CD14-positive monocyte (primary cell): Measurements from ENCODE around the gene GPD2. TPM values are rescaled to one million over a fixed set of nuclear protein-coding genes. Genes with fewer than 3 reads are reported as not detected.

Experiments used
- DNase-seq, 3 donors: peaks; one replicate each; pipeline ENCODE4 v3.0.0-alpha.2; 2011 to 2022
- H2AFZ ChIP-seq: 2 replicates; pipeline ENCODE4 v1.6.0; 2012; ENCODE audit warnings: mild to moderate bottlenecking, low read depth, low read length, inconsistent platforms; ENCODE audit not compliant: insufficient read depth, poor library complexity, severe bottlenecking
- H3K27ac ChIP-seq, 2 donors: 1 replicate in 1 of 2; 2 replicates in 1 of 2; pipeline ENCODE4 v1.5.1; 2012 to 2013; ENCODE audit warnings: low read length in 2 of 2, control low read depth in 1 of 2, inconsistent platforms in 1 of 2, low read depth in 1 of 2, mild to moderate bottlenecking in 1 of 2
- H3K27me3 ChIP-seq, 2 donors: one replicate each; pipeline versions ENCODE4 v1.6.0 to v1.6.1; 2011 to 2013; ENCODE audit warnings: low read length in 2 of 2; ENCODE audit not compliant: control insufficient read depth in 2 of 2, insufficient read depth in 2 of 2
- H3K36me3 ChIP-seq, 2 donors: replicated peaks in 1 of 2; 1 replicate in 1 of 2; 2 replicates in 1 of 2; pipeline versions ENCODE4 v1.5.1 to v1.6.1; 2012 to 2013; ENCODE audit warnings: low read length in 2 of 2, control low read depth in 1 of 2, inconsistent platforms in 1 of 2, mild to moderate bottlenecking in 1 of 2; ENCODE audit not compliant: insufficient read depth in 2 of 2, control insufficient read depth in 1 of 2
- H3K4me1 ChIP-seq, 2 donors: 1 replicate in 1 of 2; 2 replicates in 1 of 2; pipeline versions ENCODE4 v1.5.1 to v1.6.1; 2012 to 2013; ENCODE audit warnings: low read length in 2 of 2, control low read depth in 1 of 2, inconsistent platforms in 1 of 2, mild to moderate bottlenecking in 1 of 2, moderate library complexity in 1 of 2; ENCODE audit not compliant: insufficient read depth in 2 of 2, control insufficient read depth in 1 of 2
- H3K4me2 ChIP-seq: replicated peaks from 2 replicates; pipeline ENCODE3; 2012; ENCODE audit warnings: low read length, moderate library complexity, mild to moderate bottlenecking; ENCODE audit not compliant: poor library complexity, severe bottlenecking; ENCODE audit errors: extremely low read depth
- H3K4me3 ChIP-seq, 3 experiments: fragments of 200-600 bp in 1 of 3; sonication (generic) in 1 of 3; replicated peaks in 1 of 3; 1 replicate in 2 of 3; 2 replicates in 1 of 3; pipeline ENCODE4 v1.5.1; 2011 to 2013; ENCODE audit warnings: low read length in 3 of 3, mild to moderate bottlenecking in 3 of 3, control low read depth in 2 of 3, low read depth in 2 of 3, inconsistent platforms in 1 of 3, moderate library complexity in 1 of 3
- H3K79me2 ChIP-seq: 2 replicates; pipeline ENCODE4 v1.6.0; 2012; ENCODE audit warnings: mild to moderate bottlenecking, control low read depth, inconsistent platforms, low read length, moderate library complexity; ENCODE audit not compliant: insufficient read depth
- H3K9ac ChIP-seq: 2 replicates; pipeline ENCODE4 v1.6.0; 2017; ENCODE audit warnings: low read length, mild to moderate bottlenecking; ENCODE audit not compliant: insufficient read depth, poor library complexity, severe bottlenecking
- H3K9me3 ChIP-seq, 2 donors: replicated peaks in 1 of 2; 1 replicate in 1 of 2; 2 replicates in 1 of 2; pipeline versions ENCODE4 v1.5.1 to v1.6.1; 2012 to 2013; ENCODE audit warnings: low read length in 2 of 2, control low read depth in 1 of 2; ENCODE audit not compliant: control insufficient read depth in 1 of 2, insufficient read depth in 1 of 2
- H4K20me1 ChIP-seq: 2 replicates; pipeline ENCODE4 v1.6.0; 2012; ENCODE audit warnings: mild to moderate bottlenecking, low read length, control low read depth, moderate library complexity; ENCODE audit not compliant: insufficient read depth
- H3K27ac Mint-ChIP-seq, 7 donors: one replicate each; pipeline ENCODE4 v1.8.0; 2020; ENCODE audit warnings: mild to moderate bottlenecking in 7 of 7, mixed read lengths in 7 of 7, moderate library complexity in 6 of 7, inconsistent platforms in 2 of 7
- H3K27me3 Mint-ChIP-seq, 3 donors: one replicate each; pipeline ENCODE4 v1.8.0; 2021 to 2022; ENCODE audit warnings: low read depth in 3 of 3, mild to moderate bottlenecking in 3 of 3, mixed read lengths in 3 of 3, moderate library complexity in 3 of 3, inconsistent platforms in 1 of 3
- H3K36me3 Mint-ChIP-seq, 2 donors: one replicate each; pipeline ENCODE4 v1.8.0; 2020; ENCODE audit warnings: mixed read lengths in 2 of 2, inconsistent platforms in 1 of 2, mild to moderate bottlenecking in 1 of 2
- H3K4me1 Mint-ChIP-seq: one replicate; pipeline ENCODE4 v1.8.0; 2020; ENCODE audit warnings: mild to moderate bottlenecking, mixed read lengths
- H3K4me3 Mint-ChIP-seq, 2 donors: one replicate each; pipeline ENCODE4 v1.8.0; 2020; ENCODE audit warnings: mild to moderate bottlenecking in 2 of 2, mixed read lengths in 2 of 2, moderate library complexity in 1 of 2
- H3K9me3 Mint-ChIP-seq, 7 donors: one replicate each; pipeline ENCODE4 v1.8.0; 2020 to 2022; ENCODE audit warnings: mixed read lengths in 7 of 7, mild to moderate bottlenecking in 6 of 7, moderate library complexity in 6 of 7, inconsistent platforms in 2 of 7
- CTCF ChIP-seq: fragments of 200-600 bp; IDR thresholded peaks from one replicate; pipeline ENCODE4 v1.8.0; 2022; ENCODE audit warnings: antibody characterized with exemption, mild to moderate bottlenecking
- WGBS: methylation state at CpG from one replicate; pipeline ENCODE4 v1.1.5; 2013; ENCODE audit warnings: missing lambda C conversion rate; ENCODE audit not compliant: insufficient coverage; 5-methylcytosine and 5-hydroxymethylcytosine counted together
- intact Hi-C, 2 donors: fragments of 100-400 bp; cut with micrococcal nuclease; formaldehyde crosslinking; loops; one replicate each; pipeline versions ENCODE4 v1.15.0 to v1.15.1; 2023
- polyA plus RNA-seq, 3 donors: library from polyadenylated mRNA; depleted of rRNA in 1 of 3; unstranded in 2 of 3; stranded (reverse) in 1 of 3; fragments of 300-500 nt in 2 of 3; fragments of >200 nt in 1 of 3; fragmentation: Illumina TruSeq in 2 of 3; gene quantifications; 1 replicate in 2 of 3; 2 replicates in 1 of 3; pipeline ENCODE4 v1.2.3, GENCODE V29; 2012 to 2021

The GPD2 gene
- polyA plus RNA-seq, 3 donors = 13.4 to 17.1 (median 14.5) TPM

- Mint-ChIP-seq H3K4me3 (no peak overlapping the region), H3K4me1 (peaks cover 9% of the 10 kb centered on the region), H3K9me3 (no peaks in the 10 kb centered on the region), H3K36me3 (peaks cover 71 to 93% of the 10 kb centered on the region in 2 donors), H3K27me3 (no peaks in the 10 kb centered on the region), H3K27ac (no peak overlapping the region)
- Histone ChIP-seq H3K27me3 (no peaks in the 10 kb centered on the region), H3K79me2 (no peaks in the 10 kb centered on the region), H3K4me3 (no peak overlapping the region), H2AFZ (no peak overlapping the region), H4K20me1 (no peaks in the 10 kb centered on the region), H3K9me3 (no peaks in the 10 kb centered on the region), H3K4me2 (no peak overlapping the region), H3K36me3 (peaks cover 67 to 97% of the 10 kb centered on the region in 2 donors), H3K27ac (no peak overlapping the region), H3K9ac (no peak overlapping the region), H3K4me1 (no peaks in the 10 kb centered on the region)
- TF ChIP-seq CTCF = no peak
- intact Hi-C loops = no loop called here
- no CpG with 5 or more reads among the region's 3 CpGs for WGBS
- no peak for DNase-seq
Measured at GRCh38 chr2:156576005-156576404, 139.8 kb downstream of the GPD2 start.

GRCh38 chr2:156580501-156580900, 144.3 kb downstream of the GPD2 start:
- H3K4me1 ChIP-seq = no peaks in the 10 kb centered on the region
- Mint-ChIP-seq H3K27ac (peak overlapping the region in 1 of 7 donors; percentile 8), H3K4me1 (peaks cover 5% of the 10 kb centered on the region), H3K36me3 (peaks cover 65 to 86% of the 10 kb centered on the region in 2 donors), H3K27me3 (no peaks in the 10 kb centered on the region), H3K9me3 (no peaks in the 10 kb centered on the region), H3K4me3 (no peak overlapping the region)
- no peak overlapping the region for H3K9ac ChIP-seq
- no peak overlapping the region for H3K27ac ChIP-seq
- no peak overlapping the region for H2AFZ ChIP-seq
- TF ChIP-seq CTCF = no peak
- no peak overlapping the region for H3K4me2 ChIP-seq
- no peaks in the 10 kb centered on the region for H4K20me1 ChIP-seq
- no peaks in the 10 kb centered on the region for H3K27me3 ChIP-seq
- no peaks in the 10 kb centered on the region for H3K9me3 ChIP-seq
- H3K79me2 ChIP-seq = no peaks in the 10 kb centered on the region
- H3K36me3 ChIP-seq = peaks cover 64 to 94% of the 10 kb centered on the region in 2 donors
- DNase-seq = no peak
- H3K4me3 ChIP-seq = no peak overlapping the region
- intact Hi-C loops = no loop called here
